T-helper 2 cell treated with Interferon-gamma antibody and Interleukin-4, amounts not matched to agents 5 μg/mL and 100 μg/mL, for 36 hours (primary cell): ENCODE results near the gene GFPT2.

Experiments used
- DNase-seq: peaks from one replicate; pipeline ENCODE4 v3.0.0; 2021; ENCODE audit warnings: low spot score
- H3K27ac Mint-ChIP-seq: one replicate; pipeline ENCODE4 v1.8.0; 2021; ENCODE audit warnings: mild to moderate bottlenecking, mixed read lengths
- H3K27me3 Mint-ChIP-seq: one replicate; pipeline ENCODE4 v1.8.0; 2021; ENCODE audit warnings: low read depth, mixed read lengths
- H3K36me3 Mint-ChIP-seq: one replicate; pipeline ENCODE4 v1.8.0; 2021; ENCODE audit warnings: low read depth, mixed read lengths
- H3K4me1 Mint-ChIP-seq: one replicate; pipeline ENCODE4 v1.8.0; 2021; ENCODE audit warnings: low read depth, mixed read lengths
- H3K4me3 Mint-ChIP-seq: one replicate; pipeline ENCODE4 v1.8.0; 2022; ENCODE audit warnings: mild to moderate bottlenecking, moderate library complexity, mixed read lengths
- H3K9me3 Mint-ChIP-seq: one replicate; pipeline ENCODE4 v1.8.0; 2021; ENCODE audit warnings: mixed read lengths

Gene GFPT2

GRCh38 chr5:180370861-180371641 lies 17.9 kb upstream of the GFPT2 start:
- no peak overlapping the region for H3K27ac Mint-ChIP-seq
- no peaks in the 10 kb centered on the region for H3K27me3 Mint-ChIP-seq
- no peaks in the 10 kb centered on the region for H3K36me3 Mint-ChIP-seq
- no peak overlapping the region for H3K4me3 Mint-ChIP-seq
- DNase-seq, result no peak
- no peaks in the 10 kb centered on the region for H3K9me3 Mint-ChIP-seq
- H3K4me1 Mint-ChIP-seq, result peaks cover 2% of the 10 kb centered on the region

GRCh38 chr5:180367991-180368390 lies 14.9 kb upstream of the GFPT2 start:
- no peaks in the 10 kb centered on the region for H3K9me3 Mint-ChIP-seq
- no peak overlapping the region for H3K4me3 Mint-ChIP-seq
- H3K27me3 Mint-ChIP-seq, result no peaks in the 10 kb centered on the region
- no peak overlapping the region for H3K27ac Mint-ChIP-seq
- H3K36me3 Mint-ChIP-seq, result no peaks in the 10 kb centered on the region
- H3K4me1 Mint-ChIP-seq, result peaks cover 2% of the 10 kb centered on the region
- no peak for DNase-seq

- peaks cover 2% of the 10 kb centered on the region for H3K4me1 Mint-ChIP-seq
Observed at GRCh38 chr5:180367300-180367699, 14.2 kb upstream of the GFPT2 start.

GRCh38 chr5:180366326-180366725 lies 13.2 kb upstream of the GFPT2 start:
- Mint-ChIP-seq H3K27ac (no peak overlapping the region), H3K36me3 (no peaks in the 10 kb centered on the region), H3K9me3 (no peaks in the 10 kb centered on the region), H3K27me3 (no peaks in the 10 kb centered on the region), H3K4me1 (peaks cover 2% of the 10 kb centered on the region), H3K4me3 (no peak overlapping the region)
- DNase-seq, result no peak

More at GRCh38 chr5:180367300-180367699, 14.2 kb upstream of the GFPT2 start:
- no peaks in the 10 kb centered on the region for H3K36me3 Mint-ChIP-seq
- no peak overlapping the region for H3K27ac Mint-ChIP-seq
- no peak for DNase-seq
- H3K27me3 Mint-ChIP-seq, result no peaks in the 10 kb centered on the region
- H3K9me3 Mint-ChIP-seq, result no peaks in the 10 kb centered on the region
- H3K4me3 Mint-ChIP-seq, result no peak overlapping the region

- no peaks in the 10 kb centered on the region for H3K36me3 Mint-ChIP-seq
- H3K9me3 Mint-ChIP-seq, result no peaks in the 10 kb centered on the region
- H3K4me1 Mint-ChIP-seq, result peaks cover 2% of the 10 kb centered on the region
- H3K27ac Mint-ChIP-seq, result no peak overlapping the region
- no peaks in the 10 kb centered on the region for H3K27me3 Mint-ChIP-seq
- DNase-seq, result no peak
- H3K4me3 Mint-ChIP-seq, result no peak overlapping the region
Observed at GRCh38 chr5:180365829-180366228, 12.7 kb upstream of the GFPT2 start.

GRCh38 chr5:180364306-180364856 lies 11.2 kb upstream of the GFPT2 start:
- no peak for DNase-seq
- no peak overlapping the region for H3K4me3 Mint-ChIP-seq
- peaks cover 2% of the 10 kb centered on the region for H3K4me1 Mint-ChIP-seq
- H3K9me3 Mint-ChIP-seq, result no peaks in the 10 kb centered on the region
- no peaks in the 10 kb centered on the region for H3K36me3 Mint-ChIP-seq
- H3K27me3 Mint-ChIP-seq, result no peaks in the 10 kb centered on the region
- no peak overlapping the region for H3K27ac Mint-ChIP-seq

- no peak for DNase-seq
- Mint-ChIP-seq H3K27me3 (peaks cover 17% of the 10 kb centered on the region), H3K9me3 (no peaks in the 10 kb centered on the region), H3K27ac (no peak overlapping the region), H3K4me1 (no peaks in the 10 kb centered on the region), H3K4me3 (no peak overlapping the region), H3K36me3 (no peaks in the 10 kb centered on the region)
Observed at GRCh38 chr5:180360078-180360957, 7.2 kb upstream of the GFPT2 start.

- Mint-ChIP-seq H3K4me3 (no peak overlapping the region), H3K9me3 (no peaks in the 10 kb centered on the region), H3K27me3 (peaks cover 31% of the 10 kb centered on the region), H3K36me3 (no peaks in the 10 kb centered on the region), H3K4me1 (peaks cover under 1% of the 10 kb centered on the region), H3K27ac (no peak overlapping the region)
- no peak for DNase-seq
Observed at GRCh38 chr5:180358694-180359093, 5.6 kb upstream of the GFPT2 start.

GRCh38 chr5:180358179-180358578 lies 5.0 kb upstream of the GFPT2 start:
- Mint-ChIP-seq H3K9me3 (no peaks in the 10 kb centered on the region), H3K27ac (no peak overlapping the region), H3K27me3 (peaks cover 33% of the 10 kb centered on the region), H3K4me3 (no peak overlapping the region), H3K36me3 (no peaks in the 10 kb centered on the region), H3K4me1 (peaks cover 2% of the 10 kb centered on the region)
- DNase-seq, result no peak

- Mint-ChIP-seq H3K4me3 (no peak overlapping the region), H3K9me3 (no peaks in the 10 kb centered on the region), H3K27me3 (peaks cover 55% of the 10 kb centered on the region), H3K36me3 (no peaks in the 10 kb centered on the region), H3K27ac (no peak overlapping the region), H3K4me1 (peaks cover 2% of the 10 kb centered on the region)
- no peak for DNase-seq
Observed at GRCh38 chr5:180354966-180355365, 1.8 kb upstream of the GFPT2 start.

GRCh38 chr5:180353980-180354452 lies 880 bp upstream of the GFPT2 start:
- peaks cover 61% of the 10 kb centered on the region for H3K27me3 Mint-ChIP-seq
- no peak overlapping the region for H3K27ac Mint-ChIP-seq
- H3K4me1 Mint-ChIP-seq, result peaks cover 2% of the 10 kb centered on the region
- H3K36me3 Mint-ChIP-seq, result no peaks in the 10 kb centered on the region
- peak overlapping the region; percentile 72 for H3K4me3 Mint-ChIP-seq
- DNase-seq, result no peak
- H3K9me3 Mint-ChIP-seq, result no peaks in the 10 kb centered on the region

GRCh38 chr5:180352116-180353047 lies 754 bp downstream of the GFPT2 start:
- Mint-ChIP-seq H3K4me3 (peak overlapping the region; percentile 29), H3K27ac (no peak overlapping the region), H3K4me1 (peaks cover 2% of the 10 kb centered on the region), H3K27me3 (peaks cover 61% of the 10 kb centered on the region), H3K9me3 (no peaks in the 10 kb centered on the region), H3K36me3 (no peaks in the 10 kb centered on the region)
- no peak for DNase-seq

- no peaks in the 10 kb centered on the region for H3K9me3 Mint-ChIP-seq
Observed at GRCh38 chr5:180350711-180351465, 2.2 kb downstream of the GFPT2 start.

More at GRCh38 chr5:180350711-180351465, 2.2 kb downstream of the GFPT2 start:
- Mint-ChIP-seq H3K27ac (no peak overlapping the region), H3K27me3 (peaks cover 48% of the 10 kb centered on the region), H3K4me1 (peaks cover 2% of the 10 kb centered on the region), H3K36me3 (no peaks in the 10 kb centered on the region), H3K4me3 (no peak overlapping the region)
- DNase-seq, result no peak
